ENCODE measurements around the gene PPP1R15A.

DNA sequence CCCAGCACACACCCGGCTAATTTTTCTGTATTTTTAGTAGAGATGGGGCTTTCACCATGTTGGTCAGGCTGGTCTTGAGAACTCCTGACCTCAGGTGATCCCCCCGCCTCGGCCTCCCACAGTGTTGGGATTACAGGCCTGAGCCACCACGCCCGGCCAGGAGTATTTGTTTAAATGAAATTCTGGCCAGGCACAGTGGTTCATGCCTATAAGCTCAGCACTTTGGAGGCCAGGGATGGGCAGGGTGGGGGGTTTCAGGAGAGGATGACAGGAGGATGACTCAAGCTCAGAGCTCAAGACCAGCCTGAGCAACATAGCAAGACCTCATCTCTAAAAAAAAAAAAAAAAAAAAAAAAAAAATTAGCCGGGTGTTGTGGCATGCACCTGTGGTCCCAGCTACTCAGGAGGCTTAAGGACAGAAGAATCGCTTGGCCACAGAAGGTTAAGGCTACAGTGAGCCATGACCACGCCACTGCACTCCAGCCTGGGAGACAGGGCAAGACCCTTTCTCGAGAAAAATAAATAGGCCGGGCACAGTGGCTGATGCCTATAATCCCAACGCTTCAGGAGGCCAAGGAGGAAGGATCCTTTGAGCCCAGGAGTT is 53.1 kb downstream of the PPP1R15A start:
- TF ChIP-seq, protein P1, sequence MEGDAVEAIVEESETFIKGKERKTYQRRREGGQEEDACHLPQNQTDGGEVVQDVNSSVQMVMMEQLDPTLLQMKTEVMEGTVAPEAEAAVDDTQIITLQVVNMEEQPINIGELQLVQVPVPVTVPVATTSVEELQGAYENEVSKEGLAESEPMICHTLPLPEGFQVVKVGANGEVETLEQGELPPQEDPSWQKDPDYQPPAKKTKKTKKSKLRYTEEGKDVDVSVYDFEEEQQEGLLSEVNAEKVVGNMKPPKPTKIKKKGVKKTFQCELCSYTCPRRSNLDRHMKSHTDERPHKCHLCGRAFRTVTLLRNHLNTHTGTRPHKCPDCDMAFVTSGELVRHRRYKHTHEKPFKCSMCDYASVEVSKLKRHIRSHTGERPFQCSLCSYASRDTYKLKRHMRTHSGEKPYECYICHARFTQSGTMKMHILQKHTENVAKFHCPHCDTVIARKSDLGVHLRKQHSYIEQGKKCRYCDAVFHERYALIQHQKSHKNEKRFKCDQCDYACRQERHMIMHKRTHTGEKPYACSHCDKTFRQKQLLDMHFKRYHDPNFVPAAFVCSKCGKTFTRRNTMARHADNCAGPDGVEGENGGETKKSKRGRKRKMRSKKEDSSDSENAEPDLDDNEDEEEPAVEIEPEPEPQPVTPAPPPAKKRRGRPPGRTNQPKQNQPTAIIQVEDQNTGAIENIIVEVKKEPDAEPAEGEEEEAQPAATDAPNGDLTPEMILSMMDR (IDR thresholded peaks at IDR 0.05), result no peak
- TF ChIP-seq POLR2A (IDR thresholded peaks at IDR 0.05) (no peak), EP300 (IDR thresholded peaks at IDR 0.05) (no peak), POLR2AphosphoS5 (IDR thresholded peaks at IDR 0.05) (no peak)

All from upper lobe of left lung (tissue), 4 donors.